ENCODE measurements around the gene NFYC. TPM values are rescaled to one million over a fixed set of nuclear protein-coding genes. Genes with fewer than 3 reads are reported as not detected.
A peak's percentile ranks its signal among the peaks of the same experiment; 100 is the strongest.

NFYC gene
- total RNA-seq, 2 experiments from 2014 or later = 78.7 to 84.1 TPM

DNA sequence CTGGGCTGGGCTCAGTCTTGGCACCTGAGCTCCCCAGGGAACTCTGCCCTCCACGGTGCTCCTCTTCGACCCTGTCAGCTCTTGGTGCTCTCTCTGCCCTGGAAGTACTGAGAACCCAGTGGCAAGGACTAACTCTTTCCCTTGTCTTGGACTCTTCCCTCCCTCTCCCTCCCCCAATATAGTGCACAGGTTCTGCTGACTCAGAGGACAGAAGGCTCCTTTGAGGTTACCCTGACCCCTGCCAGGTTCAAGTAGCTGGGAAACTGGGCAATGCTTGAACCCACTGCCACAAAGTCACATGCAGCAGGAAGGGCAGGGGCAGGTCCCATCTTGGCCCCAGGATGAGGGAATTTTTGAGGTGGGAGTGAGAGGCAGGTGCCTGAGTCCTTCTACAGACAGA lies 112.4 kb downstream of the NFYC start:
- H3K36me3 Mint-ChIP-seq (ENCODE audit: low read depth) = no peaks in the 10 kb centered on the region
- H3K4me3 Mint-ChIP-seq = no peak overlapping the region
- H3K9me3 Mint-ChIP-seq = no peaks in the 10 kb centered on the region
- DNase-seq = no peak
- no peaks in the 10 kb centered on the region for H3K27me3 Mint-ChIP-seq
- CTCF ChIA-PET = no interaction called here
- POLR2A ChIA-PET = interaction anchor here (1.3 to 1.4 kb wide), 2 partner anchors 8 to 72 kb away, joined by 3 read pairs; no protein-coding TSS in a partner anchor
- H3K27ac Mint-ChIP-seq = no peak overlapping the region
- peaks cover 21% of the 10 kb centered on the region for H3K4me1 Mint-ChIP-seq

- Mint-ChIP-seq H3K36me3 (ENCODE audit: low read depth) (no peaks in the 10 kb centered on the region), H3K27me3 (no peaks in the 10 kb centered on the region), H3K4me1 (peaks cover 35% of the 10 kb centered on the region), H3K27ac (no peak overlapping the region), H3K4me3 (no peak overlapping the region), H3K9me3 (no peaks in the 10 kb centered on the region)
- CTCF ChIA-PET = no interaction called here
- POLR2A ChIA-PET = interaction anchor here (2.0 kb wide), 1 partner anchor 115 kb away, joined by 7 read pairs; the partner anchor contains the start of gene NFYC
- no peak for DNase-seq
Measured at GRCh38 chr1:40806240-40806639, 114.7 kb downstream of the NFYC start.

- no peak for DNase-seq
- Mint-ChIP-seq H3K27ac (no peak overlapping the region), H3K9me3 (no peaks in the 10 kb centered on the region), H3K27me3 (no peaks in the 10 kb centered on the region), H3K36me3 (ENCODE audit: low read depth) (no peaks in the 10 kb centered on the region), H3K4me3 (no peak overlapping the region), H3K4me1 (peaks cover 28% of the 10 kb centered on the region)
- ChIA-PET CTCF (no interaction called here), POLR2A (interaction anchor here (1.6 to 2.0 kb wide), 2 partner anchors 9 to 115 kb away, joined by 3 to 7 read pairs; partner anchors contain the start of gene NFYC)
Measured at GRCh38 chr1:40806731-40807695, 115.5 kb downstream of the NFYC start.

DNA sequence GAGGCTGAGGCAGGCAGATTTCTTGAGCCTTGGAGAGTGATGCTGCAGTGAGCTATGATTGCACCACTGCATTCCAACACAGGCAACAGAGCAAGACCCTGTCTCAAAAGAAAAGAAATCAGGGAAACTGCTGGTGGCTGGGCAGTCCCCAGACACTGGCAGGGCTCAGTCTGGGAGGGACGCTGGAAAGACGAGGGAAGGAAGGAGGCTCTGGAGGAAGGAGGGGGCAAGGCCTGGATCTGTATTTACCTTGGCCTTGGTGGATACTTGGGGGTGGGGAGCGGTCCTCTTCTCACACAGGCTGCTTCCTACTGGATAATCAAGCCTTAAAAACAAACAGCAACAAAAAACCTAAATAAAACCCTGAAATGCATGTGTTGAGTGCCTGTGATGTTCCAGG lies 116.5 kb downstream of the NFYC start:
- ChIA-PET POLR2A (interaction anchor here (1.6 kb wide), 1 partner anchor 8 kb away, joined by 3 read pairs; no protein-coding TSS in a partner anchor), CTCF (no interaction called here)
- H3K36me3 Mint-ChIP-seq (ENCODE audit: low read depth) = no peaks in the 10 kb centered on the region
- peak overlapping the region; percentile 44 for H3K27ac Mint-ChIP-seq
- no peaks in the 10 kb centered on the region for H3K9me3 Mint-ChIP-seq
- H3K4me3 Mint-ChIP-seq = no peak overlapping the region
- no peak for DNase-seq
- peaks cover 22% of the 10 kb centered on the region for H3K4me1 Mint-ChIP-seq
- peaks cover 4% of the 10 kb centered on the region for H3K27me3 Mint-ChIP-seq

DNA sequence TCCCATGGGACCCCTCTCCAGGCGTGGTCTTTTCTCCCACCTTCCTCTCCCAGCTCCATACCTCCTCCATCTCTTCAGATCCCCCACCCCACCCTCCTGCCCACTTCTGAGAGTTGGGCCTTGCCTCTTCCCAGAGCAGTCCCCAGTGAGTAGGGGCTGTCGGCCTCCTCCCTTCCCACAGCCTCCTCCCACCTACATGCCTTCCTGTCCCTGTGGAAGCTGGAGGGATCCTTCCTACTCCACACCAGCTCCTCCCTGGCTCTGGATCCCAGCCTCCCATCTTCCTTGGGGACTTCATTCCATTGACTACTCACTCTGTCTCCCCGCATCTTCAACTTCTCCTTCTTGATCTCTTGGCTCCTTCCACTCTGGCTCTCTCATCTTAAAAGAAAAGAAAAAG lies 116.9 kb downstream of the NFYC start:
- Mint-ChIP-seq H3K36me3 (ENCODE audit: low read depth) (no peaks in the 10 kb centered on the region), H3K4me1 (peaks cover 22% of the 10 kb centered on the region), H3K4me3 (no peak overlapping the region), H3K9me3 (no peaks in the 10 kb centered on the region), H3K27ac (no peak overlapping the region), H3K27me3 (peaks cover 8% of the 10 kb centered on the region)
- ChIA-PET CTCF (interaction anchor here (1.0 kb wide), 1 partner anchor 34 kb away, joined by 3 read pairs; no protein-coding TSS in a partner anchor), POLR2A (interaction anchor here (1.6 kb wide), 1 partner anchor 8 kb away, joined by 3 read pairs; no protein-coding TSS in a partner anchor)
- no peak for DNase-seq

DNA sequence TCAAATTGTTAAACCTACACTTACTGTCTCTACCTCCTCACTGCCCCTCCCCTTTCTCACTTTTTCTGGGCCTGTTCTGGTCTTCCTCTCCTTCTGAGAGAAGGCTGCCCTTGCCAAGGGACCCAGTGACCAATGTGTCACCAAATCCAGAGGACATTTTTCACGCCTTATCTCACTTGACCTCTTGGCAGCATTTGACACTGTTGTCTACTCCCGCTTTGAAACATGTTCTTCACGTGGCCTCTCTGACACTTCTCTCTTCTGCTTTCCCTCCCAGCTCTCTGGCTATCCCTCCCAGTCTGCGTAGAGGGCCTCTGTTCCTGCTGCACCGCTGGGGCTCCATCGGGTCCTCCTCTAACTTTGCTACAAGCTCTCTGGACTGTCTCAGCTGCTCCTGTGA lies 117.4 kb downstream of the NFYC start:
- no peak overlapping the region for H3K27ac Mint-ChIP-seq
- DNase-seq = no peak
- H3K4me1 Mint-ChIP-seq = peaks cover 22% of the 10 kb centered on the region
- ChIA-PET CTCF (interaction anchor here (1.0 kb wide), 1 partner anchor 34 kb away, joined by 3 read pairs; no protein-coding TSS in a partner anchor), POLR2A (no interaction called here)
- peaks cover 8% of the 10 kb centered on the region for H3K27me3 Mint-ChIP-seq
- H3K4me3 Mint-ChIP-seq = no peak overlapping the region
- no peaks in the 10 kb centered on the region for H3K36me3 Mint-ChIP-seq (ENCODE audit: low read depth)
- no peaks in the 10 kb centered on the region for H3K9me3 Mint-ChIP-seq

DNA sequence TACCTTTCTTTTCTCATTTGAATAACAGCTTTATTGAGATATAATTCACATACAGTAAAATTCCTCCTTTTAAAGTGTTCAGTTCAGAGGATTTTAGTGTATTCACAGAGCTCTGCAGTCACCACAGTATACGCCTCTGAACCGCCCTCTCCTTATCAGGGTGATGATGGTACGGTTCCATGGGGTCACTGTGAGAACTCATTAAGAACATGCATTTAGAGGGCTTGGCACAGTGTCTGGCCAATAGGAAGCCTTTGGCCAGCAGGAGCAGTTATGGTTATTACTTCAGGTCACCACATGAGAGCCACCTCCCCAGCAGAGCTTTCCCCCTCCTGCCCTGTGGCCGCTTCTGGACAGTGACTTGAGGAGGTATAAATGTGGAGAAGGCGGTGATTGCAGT lies 119.4 kb downstream of the NFYC start:
- ChIA-PET CTCF (no interaction called here), POLR2A (interaction anchor here (1.5 kb wide), 1 partner anchor 8 kb away, joined by 3 read pairs; no protein-coding TSS in a partner anchor)
- Mint-ChIP-seq H3K27ac (no peak overlapping the region), H3K4me3 (no peak overlapping the region), H3K4me1 (peaks cover 22% of the 10 kb centered on the region), H3K27me3 (peaks cover 8% of the 10 kb centered on the region), H3K9me3 (no peaks in the 10 kb centered on the region), H3K36me3 (ENCODE audit: low read depth) (no peaks in the 10 kb centered on the region)
- DNase-seq = no peak

DNA sequence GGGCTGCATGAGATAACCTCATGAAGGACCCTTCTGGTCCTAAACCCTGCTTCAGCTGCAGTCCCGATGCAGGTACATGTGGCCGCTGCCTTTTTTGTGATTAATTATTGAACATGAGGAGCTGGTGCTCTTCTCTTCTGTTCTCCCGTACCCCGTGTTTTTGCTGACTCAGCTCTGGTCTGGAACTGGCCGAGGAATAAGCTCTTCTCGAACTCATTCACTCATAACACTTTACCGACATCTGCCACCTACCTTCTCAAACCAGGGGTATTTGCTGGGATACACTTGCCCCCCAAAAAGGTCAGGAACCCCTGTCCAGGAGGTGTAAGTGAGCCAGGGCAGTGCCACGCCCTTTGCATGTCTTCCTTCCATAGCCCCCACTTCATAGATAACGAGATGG lies 123.9 kb downstream of the NFYC start:
- H3K27me3 Mint-ChIP-seq = peaks cover 11% of the 10 kb centered on the region
- no peaks in the 10 kb centered on the region for H3K9me3 Mint-ChIP-seq
- CTCF ChIA-PET = interaction anchor here (1.3 to 1.4 kb wide), 2 partner anchors 10 to 41 kb away, joined by 3 read pairs; no protein-coding TSS in a partner anchor
- peaks cover 21% of the 10 kb centered on the region for H3K4me1 Mint-ChIP-seq
- H3K4me3 Mint-ChIP-seq = no peak overlapping the region
- H3K36me3 Mint-ChIP-seq (ENCODE audit: low read depth) = no peaks in the 10 kb centered on the region
- H3K27ac Mint-ChIP-seq = no peak overlapping the region
- DNase-seq = no peak
- POLR2A ChIA-PET = interaction anchor here (1.5 kb wide), 1 partner anchor 8 kb away, joined by 3 read pairs; no protein-coding TSS in a partner anchor

- H3K36me3 Mint-ChIP-seq (ENCODE audit: low read depth) = no peaks in the 10 kb centered on the region
- POLR2A ChIA-PET = interaction anchor here (1.0 to 1.5 kb wide), 2 partner anchors 20 to 127 kb away, joined by 3 to 4 read pairs; partner anchors contain the start of gene NFYC
- H3K4me1 Mint-ChIP-seq = peaks cover 18% of the 10 kb centered on the region
- H3K4me3 Mint-ChIP-seq = peak overlapping the region; percentile 69
- no peak for DNase-seq
- H3K27me3 Mint-ChIP-seq = peaks cover 9% of the 10 kb centered on the region
- H3K9me3 Mint-ChIP-seq = no peaks in the 10 kb centered on the region
- CTCF ChIA-PET = interaction anchor here (1.3 kb wide), 1 partner anchor 135 kb away, joined by 3 read pairs; no protein-coding TSS in a partner anchor
- H3K27ac Mint-ChIP-seq = peak overlapping the region; percentile 63
Measured at GRCh38 chr1:40817791-40818263, 126.3 kb downstream of the NFYC start.

- peak; percentile 92 for DNase-seq
- POLR2A ChIA-PET = interaction anchor here (1.0 to 1.5 kb wide), 2 partner anchors 21 to 127 kb away, joined by 3 to 4 read pairs; partner anchors contain the start of gene NFYC
- Mint-ChIP-seq H3K36me3 (ENCODE audit: low read depth) (no peaks in the 10 kb centered on the region), H3K9me3 (no peaks in the 10 kb centered on the region), H3K4me1 (peaks cover 18% of the 10 kb centered on the region), H3K4me3 (peak overlapping the region; percentile 69), H3K27ac (peak overlapping the region; percentile 63), H3K27me3 (peaks cover 3% of the 10 kb centered on the region)
- CTCF ChIA-PET = no interaction called here
Measured at GRCh38 chr1:40818264-40818961, 126.9 kb downstream of the NFYC start.

DNA sequence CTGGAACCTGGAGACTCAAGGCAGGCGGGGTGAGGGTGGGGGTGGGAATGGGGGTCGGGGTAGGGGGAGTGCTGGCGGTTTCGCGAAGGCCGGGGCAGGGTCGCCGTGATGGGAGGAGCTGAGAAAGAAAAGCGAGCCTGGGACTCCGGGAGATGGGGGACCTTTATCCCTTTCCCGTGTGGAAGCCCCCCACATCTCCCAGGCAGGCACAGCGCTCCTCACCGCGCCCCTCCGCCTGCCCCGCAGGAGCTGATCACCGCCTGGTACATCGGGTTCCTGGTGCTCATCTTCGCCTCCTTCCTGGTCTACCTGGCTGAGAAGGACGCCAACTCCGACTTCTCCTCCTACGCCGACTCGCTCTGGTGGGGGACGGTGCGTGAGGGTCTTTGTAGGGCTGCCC lies 127.6 kb downstream of the NFYC start:
- ChIA-PET POLR2A (interaction anchor here (0.6 to 1.5 kb wide), 3 partner anchors 21 to 128 kb away, joined by 3 to 4 read pairs (median 3); partner anchors contain the start of gene NFYC), CTCF (no interaction called here)
- Mint-ChIP-seq H3K4me3 (peak overlapping the region; percentile 69), H3K36me3 (ENCODE audit: low read depth) (no peaks in the 10 kb centered on the region), H3K27ac (no peak overlapping the region), H3K9me3 (no peaks in the 10 kb centered on the region), H3K4me1 (peaks cover 18% of the 10 kb centered on the region), H3K27me3 (peaks cover 3% of the 10 kb centered on the region)
- DNase-seq = no peak

DNA sequence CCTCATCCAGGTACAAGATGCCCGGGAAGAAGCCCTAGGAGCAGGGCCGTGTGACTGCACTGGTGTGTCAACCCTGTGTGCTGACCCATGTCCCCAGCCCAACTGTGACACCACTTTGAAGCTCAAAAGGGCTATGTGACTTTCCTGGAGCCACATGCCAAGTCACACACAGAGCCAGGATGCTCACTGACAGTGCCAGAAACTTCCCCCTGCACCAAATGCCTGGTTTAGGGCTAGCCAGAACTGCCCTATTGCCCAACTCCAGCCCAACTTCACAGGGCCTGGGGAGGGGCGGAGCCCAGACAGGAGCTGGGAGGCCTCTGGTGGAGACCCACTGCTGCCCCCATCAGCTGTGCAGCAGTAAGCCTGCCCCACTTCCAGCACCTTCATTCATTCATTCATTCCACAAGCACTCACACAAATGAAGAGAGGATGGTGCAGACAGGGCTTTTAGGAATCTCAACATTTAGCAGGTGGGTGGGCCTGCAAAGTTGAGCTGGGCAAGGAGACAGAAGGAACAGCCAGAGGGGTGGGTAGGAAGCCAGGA lies 128.8 kb downstream of the NFYC start:
- H3K27me3 Mint-ChIP-seq = peaks cover 3% of the 10 kb centered on the region
- DNase-seq = no peak
- H3K27ac Mint-ChIP-seq = no peak overlapping the region
- no peak overlapping the region for H3K4me3 Mint-ChIP-seq
- no peaks in the 10 kb centered on the region for H3K9me3 Mint-ChIP-seq
- CTCF ChIA-PET = no interaction called here
- no peaks in the 10 kb centered on the region for H3K36me3 Mint-ChIP-seq (ENCODE audit: low read depth)
- peaks cover 24% of the 10 kb centered on the region for H3K4me1 Mint-ChIP-seq
- POLR2A ChIA-PET = interaction anchor here (0.8 to 1.3 kb wide), 2 partner anchors 41 to 129 kb away, joined by 4 read pairs; partner anchors contain the start of gene NFYC

Data from activated CD4-positive, alpha-beta memory T cell treated with anti-CD3 and anti-CD28 coated beads, Interleukin-2, amount 10 ng/mL, durations not matched to agents 7 days and 5 days (primary cell).